HCT116 (cell line): ENCODE data around the gene FN3K. TPM values are rescaled to one million over a fixed set of nuclear protein-coding genes. Genes with fewer than 3 reads are reported as not detected.

Experiments
- ATAC-seq: fragments of 200-7000 bp; cut with Tn5 transposase; 2 replicates; pipeline ENCODE4 v1.9.1; 2020; ENCODE audit warnings: mild to moderate bottlenecking, moderate library complexity
- BruUV-seq: library from RNA; stranded (reverse); fragments of 400-500 nt; replicated peaks from 2 replicates; lab custom pipeline; 2021; lab: Mats Ljungman, UMichigan
- CTCF ChIA-PET: fragments of 300-600 bp; sonication (Branson Sonifier 250); formaldehyde crosslinking; loops from one replicate; lab custom pipeline; 2021; ENCODE audit warnings: antibody characterized with exemption; lab: Charles Lee
- POLR2A ChIA-PET: fragments of 300-600, 350-600 bp; sonication (Branson Sonifier 250); formaldehyde crosslinking; loops from one replicate; lab custom pipeline; 2021; ENCODE audit warnings: antibody characterized with exemption; lab: Charles Lee
- RAD21 ChIA-PET, 2 experiments: fragments of 300-600 bp; sonication (Branson Sonifier 250); formaldehyde crosslinking; loops; one replicate each; lab custom pipeline; 2023; ENCODE audit warnings: low total read pairs in 2 of 2; ENCODE audit not compliant: uncharacterized antibody in 2 of 2, unreplicated experiment in 2 of 2, low non-redundant PET in 1 of 2; lab: Charles Lee
- DNase-seq: peaks from one replicate; pipeline ENCODE4 v3.0.0-alpha.2; 2010; ENCODE audit warnings: low read depth, low spot score
- H2AFZ ChIP-seq: fragments of 200-600 bp; shearing (Covaris generic), sonication (generic); 2 replicates; pipeline ENCODE4 v1.6.1; 2017; ENCODE audit warnings: low read depth, mixed run types, mixed read lengths, antibody characterized with exemption, low read length; ENCODE audit not compliant: poor library complexity, severe bottlenecking
- H3K27ac ChIP-seq: 2 replicates; pipeline ENCODE4 v1.5.1; 2012; ENCODE audit warnings: low read depth, low read length
- H3K27me3 ChIP-seq: fragments of 200-600 bp; sonication (generic); 2 replicates; pipeline ENCODE4 v1.6.1; 2016; ENCODE audit warnings: mixed run types, low read length, mixed read lengths; ENCODE audit not compliant: insufficient read depth
- H3K36me3 ChIP-seq, 2 experiments: fragments of 200-500 bp in 1 of 2; fragments of 200-600 bp in 1 of 2; sonication (Bioruptor generic) in 1 of 2; sonication (generic) in 1 of 2; 2 replicates each; pipeline versions ENCODE4 v1.5.1 to v1.6.1; 2014 to 2016; ENCODE audit warnings: low read length in 2 of 2, inconsistent platforms in 1 of 2, mixed read lengths in 1 of 2, mixed run types in 1 of 2; ENCODE audit not compliant: insufficient read depth in 2 of 2, control insufficient read depth in 1 of 2
- H3K4me1 ChIP-seq, 2 experiments: fragments of 200-600 bp in 1 of 2; sonication (generic) in 1 of 2; 2 replicates each; pipeline versions ENCODE4 v1.5.1 to v1.6.1; 2012 to 2017; ENCODE audit warnings: low read length in 2 of 2, inconsistent platforms in 1 of 2, mild to moderate bottlenecking in 1 of 2, mixed read lengths in 1 of 2, mixed run types in 1 of 2, moderate library complexity in 1 of 2; ENCODE audit not compliant: insufficient read depth in 2 of 2, control insufficient read depth in 1 of 2
- H3K4me2 ChIP-seq: fragments of 200-600 bp; sonication (generic); 2 replicates; pipeline ENCODE4 v1.6.1; 2017; ENCODE audit warnings: mixed run types, low read length, mixed read lengths
- H3K4me3 ChIP-seq, 2 experiments: fragments of 200-600 bp in 1 of 2; sonication (generic) in 1 of 2; replicated peaks in 1 of 2; 2 replicates each; pipeline ENCODE4 v1.5.1; 2011 to 2016; ENCODE audit warnings: low read length in 2 of 2, control low read depth in 1 of 2, low read depth in 1 of 2, mild to moderate bottlenecking in 1 of 2, mixed read lengths in 1 of 2, mixed run types in 1 of 2
- H3K79me2 ChIP-seq: fragments of 200-600 bp; sonication (generic); 2 replicates; pipeline ENCODE4 v1.6.1; 2017; ENCODE audit warnings: mild to moderate bottlenecking, mixed run types, low read length, moderate library complexity, mixed read lengths; ENCODE audit not compliant: insufficient read depth
- H3K9ac ChIP-seq: fragments of 200-600 bp; sonication (generic); 2 replicates; pipeline ENCODE4 v1.6.1; 2016; ENCODE audit warnings: low read length, mixed read lengths
- H3K9me2 ChIP-seq: fragments of 200-600 bp; sonication (generic), shearing (Covaris generic); 2 replicates; pipeline ENCODE4 v1.6.1; 2017; ENCODE audit warnings: mixed run types, mild to moderate bottlenecking, moderate library complexity; ENCODE audit not compliant: insufficient read depth
- H3K9me3 ChIP-seq, 2 experiments: fragments of 200-500 bp in 1 of 2; fragments of 200-600 bp in 1 of 2; sonication (Bioruptor generic) in 1 of 2; sonication (generic) in 1 of 2; 2 replicates each; pipeline ENCODE4 v1.6.1; 2014 to 2017; ENCODE audit warnings: low read length in 2 of 2, mixed read lengths in 2 of 2, inconsistent platforms in 1 of 2, low read depth in 1 of 2, mild to moderate bottlenecking in 1 of 2, mixed run types in 1 of 2, moderate library complexity in 1 of 2; ENCODE audit not compliant: control insufficient read depth in 1 of 2, insufficient read depth in 1 of 2
- H4K20me1 ChIP-seq: fragments of 200-600 bp; sonication (generic), shearing (Covaris generic); 2 replicates; pipeline ENCODE4 v1.6.1; 2017; ENCODE audit warnings: mixed run types, mild to moderate bottlenecking, moderate library complexity; ENCODE audit not compliant: insufficient read depth
- FOSL1 ChIP-seq: IDR thresholded peaks from 2 replicates; pipeline ENCODE4 v1.6.1; 2012; ENCODE audit warnings: low read depth
- JUND ChIP-seq: IDR thresholded peaks from 2 replicates; pipeline ENCODE4 v1.6.1; 2012
- POLR2AphosphoS5 ChIP-seq: IDR thresholded peaks from 2 replicates; pipeline ENCODE4 v1.6.1; 2011; ENCODE audit warnings: mild to moderate bottlenecking, low read depth, low read length, moderate library complexity
- intact Hi-C: fragments of 100-400 bp; cut with micrococcal nuclease; formaldehyde crosslinking; loops from 2 replicates; pipeline ENCODE4 v1.10.0; 2022
- total RNA-seq: library from RNA; stranded (reverse); gene quantifications from one replicate; pipeline ENCODE4 v1.2.1, GENCODE V29; 2021; ENCODE audit not compliant: unreplicated experiment
- TF ChIP-seq, protein P1 (sequence below): IDR thresholded peaks from 2 replicates; pipeline ENCODE4 v1.6.1; 2012; ENCODE audit warnings: low read depth

FN3K gene
- total RNA-seq, 1 experiment from 2014 or later = 9.9 TPM

GRCh38 chr17:82689077-82689476 is 46.3 kb upstream of the FN3K start (continued):
- TF ChIP-seq, protein P1, sequence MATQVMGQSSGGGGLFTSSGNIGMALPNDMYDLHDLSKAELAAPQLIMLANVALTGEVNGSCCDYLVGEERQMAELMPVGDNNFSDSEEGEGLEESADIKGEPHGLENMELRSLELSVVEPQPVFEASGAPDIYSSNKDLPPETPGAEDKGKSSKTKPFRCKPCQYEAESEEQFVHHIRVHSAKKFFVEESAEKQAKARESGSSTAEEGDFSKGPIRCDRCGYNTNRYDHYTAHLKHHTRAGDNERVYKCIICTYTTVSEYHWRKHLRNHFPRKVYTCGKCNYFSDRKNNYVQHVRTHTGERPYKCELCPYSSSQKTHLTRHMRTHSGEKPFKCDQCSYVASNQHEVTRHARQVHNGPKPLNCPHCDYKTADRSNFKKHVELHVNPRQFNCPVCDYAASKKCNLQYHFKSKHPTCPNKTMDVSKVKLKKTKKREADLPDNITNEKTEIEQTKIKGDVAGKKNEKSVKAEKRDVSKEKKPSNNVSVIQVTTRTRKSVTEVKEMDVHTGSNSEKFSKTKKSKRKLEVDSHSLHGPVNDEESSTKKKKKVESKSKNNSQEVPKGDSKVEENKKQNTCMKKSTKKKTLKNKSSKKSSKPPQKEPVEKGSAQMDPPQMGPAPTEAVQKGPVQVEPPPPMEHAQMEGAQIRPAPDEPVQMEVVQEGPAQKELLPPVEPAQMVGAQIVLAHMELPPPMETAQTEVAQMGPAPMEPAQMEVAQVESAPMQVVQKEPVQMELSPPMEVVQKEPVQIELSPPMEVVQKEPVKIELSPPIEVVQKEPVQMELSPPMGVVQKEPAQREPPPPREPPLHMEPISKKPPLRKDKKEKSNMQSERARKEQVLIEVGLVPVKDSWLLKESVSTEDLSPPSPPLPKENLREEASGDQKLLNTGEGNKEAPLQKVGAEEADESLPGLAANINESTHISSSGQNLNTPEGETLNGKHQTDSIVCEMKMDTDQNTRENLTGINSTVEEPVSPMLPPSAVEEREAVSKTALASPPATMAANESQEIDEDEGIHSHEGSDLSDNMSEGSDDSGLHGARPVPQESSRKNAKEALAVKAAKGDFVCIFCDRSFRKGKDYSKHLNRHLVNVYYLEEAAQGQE = no peak

- CTCF ChIA-PET = no interaction called here
- Histone ChIP-seq H3K36me3 (no peaks in the 10 kb centered on the region), H3K27me3 (no peaks in the 10 kb centered on the region), H4K20me1 (no peaks in the 10 kb centered on the region), H3K4me1 (peaks cover 0 to 5% of the 10 kb centered on the region in 2 experiments; a peak in 1 of 4 replicates), H3K9me3 (peaks cover 16 to 24% of the 10 kb centered on the region in 2 experiments; a peak in 3 of 4 replicates), H2AFZ (no peak overlapping the region), H3K27ac (no peak overlapping the region), H3K9ac (no peak overlapping the region), H3K4me3 (no peak overlapping the region), H3K9me2 (no peaks in the 10 kb centered on the region), H3K79me2 (no peaks in the 10 kb centered on the region), H3K4me2 (no peak overlapping the region)
- TF ChIP-seq, protein P1 = no peak
- TF ChIP-seq JUND = no peak
- TF ChIP-seq POLR2AphosphoS5 = no peak
- no peak for TF ChIP-seq FOSL1
- intact Hi-C loops = no loop called here
- BruUV-seq = no TSS peak
- no peak for DNase-seq
- RAD21 ChIA-PET = no interaction called here
- no peak for ATAC-seq
- POLR2A ChIA-PET = no interaction called here
Observed at GRCh38 chr17:82690786-82691489, 44.5 kb upstream of the FN3K start.
